Activated CD4-positive, alpha-beta T cell treated with anti-CD3 and anti-CD28 coated beads, Interleukin-2, amount 10 ng/mL, durations not matched to agents 7 days and 5 days (primary cell): Measurements from ENCODE around the gene SFXN3. TPM values are rescaled to one million over a fixed set of nuclear protein-coding genes. Genes with fewer than 3 reads are reported as not detected.

ENCODE experiments used
- CTCF ChIA-PET: fragments of 350-600 bp; sonication (Branson Sonifier 250); formaldehyde crosslinking; loops from one replicate; lab custom pipeline; 2021; ENCODE audit warnings: antibody characterized with exemption; lab: Charles Lee
- POLR2A ChIA-PET: fragments of 350-600 bp; sonication (Branson Sonifier 250); formaldehyde crosslinking; loops from one replicate; lab custom pipeline; 2021; ENCODE audit warnings: antibody characterized with exemption; lab: Charles Lee
- DNase-seq: peaks from one replicate; pipeline ENCODE4 v3.0.0-alpha.2; 2020
- H3K27ac Mint-ChIP-seq: one replicate; pipeline ENCODE4 v1.8.0; 2021; ENCODE audit warnings: mild to moderate bottlenecking, moderate library complexity, mixed read lengths
- H3K27me3 Mint-ChIP-seq: one replicate; pipeline ENCODE4 v1.8.0; 2021; ENCODE audit warnings: mixed read lengths
- H3K36me3 Mint-ChIP-seq: one replicate; pipeline ENCODE4 v1.8.0; 2021; ENCODE audit warnings: low read depth, mixed read lengths
- H3K4me1 Mint-ChIP-seq: one replicate; pipeline ENCODE4 v1.8.0; 2021; ENCODE audit warnings: mixed read lengths
- H3K4me3 Mint-ChIP-seq: one replicate; pipeline ENCODE4 v1.8.0; 2021; ENCODE audit warnings: mild to moderate bottlenecking, moderate library complexity, mixed read lengths
- H3K9me3 Mint-ChIP-seq: one replicate; pipeline ENCODE4 v1.8.0; 2021; ENCODE audit warnings: mixed read lengths
- total RNA-seq, 2 experiments: library from RNA; stranded (reverse); gene quantifications; one replicate each; pipeline ENCODE4 v1.2.3, GENCODE V29; 2021

The SFXN3 gene
- total RNA-seq, 2 experiments from 2014 or later: 39.5 to 43.5 TPM

GRCh38 chr10:101046332-101047238 lies 15.6 kb downstream of the SFXN3 start:
- H3K36me3 Mint-ChIP-seq: peaks cover 1% of the 10 kb centered on the region
- H3K4me1 Mint-ChIP-seq: peaks cover 39% of the 10 kb centered on the region
- no peak overlapping the region for H3K4me3 Mint-ChIP-seq
- H3K9me3 Mint-ChIP-seq: no peaks in the 10 kb centered on the region
- ChIA-PET CTCF (interaction anchor here (0.8 to 1.5 kb wide), 4 partner anchors 14 to 95 kb away, joined by 3 to 4 read pairs (median 4); partner anchors contain the start of gene LZTS2), POLR2A (no interaction called here)
- DNase-seq: no peak
- peaks cover 65% of the 10 kb centered on the region for H3K27me3 Mint-ChIP-seq
- H3K27ac Mint-ChIP-seq: no peak overlapping the region

- Mint-ChIP-seq H3K4me1 (peaks cover 32% of the 10 kb centered on the region), H3K4me3 (no peak overlapping the region), H3K9me3 (no peaks in the 10 kb centered on the region), H3K27me3 (peaks cover 65% of the 10 kb centered on the region), H3K36me3 (peaks cover 1% of the 10 kb centered on the region), H3K27ac (no peak overlapping the region)
- ChIA-PET POLR2A (no interaction called here), CTCF (interaction anchor here (0.8 to 1.5 kb wide), 3 partner anchors 13 to 48 kb away, joined by 3 to 4 read pairs (median 3); partner anchors contain the start of gene LZTS2)
- no peak for DNase-seq
Observed at GRCh38 chr10:101047268-101047667, 16.2 kb downstream of the SFXN3 start.

- H3K27ac Mint-ChIP-seq: peak overlapping the region; percentile 46
- H3K27me3 Mint-ChIP-seq: peaks cover 65% of the 10 kb centered on the region
- CTCF ChIA-PET: interaction anchor here (1.5 to 2.4 kb wide), 3 partner anchors 19 to 94 kb away, joined by 4 to 7 read pairs (median 5); no protein-coding TSS in a partner anchor
- no peak for DNase-seq
- no peaks in the 10 kb centered on the region for H3K9me3 Mint-ChIP-seq
- peaks cover 23% of the 10 kb centered on the region for H3K4me1 Mint-ChIP-seq
- H3K36me3 Mint-ChIP-seq: peaks cover 1% of the 10 kb centered on the region
- H3K4me3 Mint-ChIP-seq: no peak overlapping the region
- POLR2A ChIA-PET: no interaction called here
Observed at GRCh38 chr10:101047961-101048892, 17.2 kb downstream of the SFXN3 start.

DNA sequence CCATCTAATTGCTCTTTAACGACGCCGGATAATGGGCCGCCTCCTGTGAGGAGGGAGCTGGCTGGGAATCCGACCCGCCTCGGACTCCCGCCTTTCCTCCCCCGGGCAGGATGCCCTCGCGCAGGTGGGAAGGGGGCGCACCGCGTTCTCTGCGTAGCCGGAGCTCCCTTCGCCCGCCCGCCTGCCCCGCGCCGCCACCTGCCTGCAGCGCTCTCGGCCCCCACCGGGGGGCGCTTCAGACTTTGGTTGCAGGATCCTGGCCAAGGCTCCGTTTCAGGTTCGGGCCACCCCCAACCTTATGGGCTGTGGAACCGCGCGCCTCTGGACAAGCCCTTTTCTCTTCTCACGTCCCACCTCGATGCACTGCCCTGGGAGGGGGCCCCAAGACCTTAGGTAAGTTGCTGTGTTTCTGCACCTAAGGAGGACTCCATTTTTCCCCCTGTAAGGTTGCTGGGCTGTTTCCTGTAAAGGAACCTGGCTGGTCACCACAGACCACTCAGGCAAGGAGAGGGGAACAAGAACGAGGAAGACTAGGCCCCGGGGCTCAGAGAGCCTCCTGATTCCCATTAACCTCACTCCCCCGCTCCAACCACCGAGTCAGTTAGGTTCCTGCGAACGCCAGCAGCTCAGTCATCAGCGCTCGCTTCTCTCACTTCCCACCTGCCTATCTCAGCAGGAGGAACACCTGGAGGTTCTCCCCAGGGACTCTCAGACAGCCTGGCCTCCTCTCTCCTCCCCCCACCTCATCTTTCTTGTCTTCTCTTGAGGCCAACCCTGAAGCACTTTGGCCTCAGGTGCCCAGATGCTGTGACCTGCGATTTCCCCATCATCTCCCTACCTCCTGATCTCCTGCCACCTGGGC lies 19.4 kb downstream of the SFXN3 start:
- peaks cover 8% of the 10 kb centered on the region for H3K36me3 Mint-ChIP-seq
- peaks cover 22% of the 10 kb centered on the region for H3K4me1 Mint-ChIP-seq
- peaks cover 48% of the 10 kb centered on the region for H3K27me3 Mint-ChIP-seq
- POLR2A ChIA-PET: no interaction called here
- peak; percentile 79 for DNase-seq
- H3K9me3 Mint-ChIP-seq: no peaks in the 10 kb centered on the region
- CTCF ChIA-PET: interaction anchor here (0.6 to 6.8 kb wide), 23 partner anchors 8 to 91 kb away, joined by 3 to 39 read pairs (median 4); partner anchors contain the start of genes KAZALD1, LZTS2, PDZD7 and SFXN3
- no peak overlapping the region for H3K27ac Mint-ChIP-seq
- no peak overlapping the region for H3K4me3 Mint-ChIP-seq

DNA sequence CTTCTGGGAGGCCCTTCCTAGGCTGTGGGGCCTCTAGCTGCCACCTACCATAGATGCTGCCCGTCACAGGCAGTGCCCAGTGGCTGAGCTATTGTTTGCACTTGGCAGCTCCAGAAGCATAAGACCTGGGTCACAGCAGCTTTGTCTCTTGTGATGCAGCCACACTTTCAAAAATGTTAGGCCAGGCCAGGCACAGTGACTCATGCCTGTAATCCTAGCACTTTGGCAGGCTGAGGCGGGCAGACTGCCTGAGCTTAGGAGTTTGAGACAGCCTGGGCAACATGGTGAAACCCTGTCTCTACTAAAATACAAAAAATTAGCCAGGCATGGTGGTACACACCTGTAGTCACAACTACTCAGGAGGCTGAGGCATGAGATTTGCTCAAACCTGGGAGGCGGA lies 21.3 kb downstream of the SFXN3 start:
- H3K9me3 Mint-ChIP-seq: no peaks in the 10 kb centered on the region
- peaks cover 17% of the 10 kb centered on the region for H3K36me3 Mint-ChIP-seq
- H3K27ac Mint-ChIP-seq: no peak overlapping the region

DNA sequence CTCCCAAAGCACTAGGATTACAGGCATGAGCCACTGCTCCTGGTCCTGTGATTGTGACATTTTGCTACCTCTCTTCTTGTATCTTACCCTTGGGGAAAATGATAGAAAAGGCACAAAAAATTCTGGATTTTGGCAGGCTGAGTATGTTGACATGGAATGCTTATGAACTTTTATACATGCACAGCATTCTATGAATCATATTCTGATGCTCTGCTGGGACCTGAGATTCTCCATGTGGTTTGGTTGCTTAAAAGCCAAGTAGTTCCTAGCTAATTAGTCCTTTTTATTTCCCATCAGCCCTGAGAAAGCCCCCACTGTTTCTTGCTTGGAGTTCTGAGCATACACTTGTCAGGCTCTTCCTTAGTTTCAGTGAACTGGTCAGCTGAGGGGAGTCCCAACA lies 22.5 kb downstream of the SFXN3 start:
- Mint-ChIP-seq H3K4me3 (no peak overlapping the region), H3K36me3 (peaks cover 18% of the 10 kb centered on the region), H3K27ac (no peak overlapping the region), H3K4me1 (peaks cover 33% of the 10 kb centered on the region), H3K27me3 (peaks cover 20% of the 10 kb centered on the region), H3K9me3 (no peaks in the 10 kb centered on the region)
- no peak for DNase-seq
- CTCF ChIA-PET: interaction anchor here (6.8 kb wide), 1 partner anchor 15 kb away, joined by 35 read pairs; no protein-coding TSS in a partner anchor
- POLR2A ChIA-PET: no interaction called here

More for the DNA sequence above, 21.3 kb downstream of the SFXN3 start:
- POLR2A ChIA-PET: no interaction called here
- H3K27me3 Mint-ChIP-seq: peaks cover 32% of the 10 kb centered on the region
- no peak overlapping the region for H3K4me3 Mint-ChIP-seq
- no peak for DNase-seq
- CTCF ChIA-PET: interaction anchor here (0.6 to 6.8 kb wide), 8 partner anchors 10 to 491 kb away, joined by 3 to 39 read pairs (median 8); partner anchors contain the start of genes KAZALD1, LZTS2, PDZD7 and SFXN3
- peaks cover 30% of the 10 kb centered on the region for H3K4me1 Mint-ChIP-seq

DNA sequence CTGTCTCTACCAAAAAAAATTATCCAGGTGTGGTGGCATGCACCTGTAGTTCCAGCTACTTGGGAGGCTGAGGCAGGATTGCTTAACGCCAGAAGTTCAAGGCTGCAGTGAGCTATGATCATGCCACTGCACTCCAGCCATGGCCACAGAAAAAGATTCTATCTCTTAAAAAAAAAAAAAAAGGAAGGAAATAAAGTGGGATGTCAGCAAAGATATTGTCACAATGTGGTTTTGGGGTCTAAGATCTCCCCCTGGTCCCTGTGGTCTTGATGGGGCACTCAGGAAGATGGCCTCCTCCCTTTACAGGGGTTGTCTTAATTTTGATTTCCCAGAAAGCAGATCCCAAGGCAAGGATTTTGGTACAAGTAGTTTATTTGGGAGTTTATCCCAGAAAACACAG lies 23.3 kb downstream of the SFXN3 start:
- Mint-ChIP-seq H3K27ac (no peak overlapping the region), H3K36me3 (peaks cover 22% of the 10 kb centered on the region), H3K4me3 (no peak overlapping the region), H3K4me1 (peaks cover 39% of the 10 kb centered on the region), H3K27me3 (peaks cover 11% of the 10 kb centered on the region), H3K9me3 (no peaks in the 10 kb centered on the region)
- POLR2A ChIA-PET: no interaction called here
- no peak for DNase-seq
- CTCF ChIA-PET: interaction anchor here (1.0 to 6.8 kb wide), 2 partner anchors 13 to 14 kb away, joined by 3 to 35 read pairs; no protein-coding TSS in a partner anchor

- H3K27me3 Mint-ChIP-seq: peaks cover 6% of the 10 kb centered on the region
- H3K9me3 Mint-ChIP-seq: no peaks in the 10 kb centered on the region
- no peak overlapping the region for H3K4me3 Mint-ChIP-seq
- no peak overlapping the region for H3K27ac Mint-ChIP-seq
- ChIA-PET POLR2A (no interaction called here), CTCF (interaction anchor here (1.0 to 6.8 kb wide), 3 partner anchors 13 to 14 kb away, joined by 3 to 35 read pairs (median 5); no protein-coding TSS in a partner anchor)
- peaks cover 40% of the 10 kb centered on the region for H3K4me1 Mint-ChIP-seq
- no peak for DNase-seq
- H3K36me3 Mint-ChIP-seq: peaks cover 26% of the 10 kb centered on the region
Observed at GRCh38 chr10:101054876-101055275, 23.8 kb downstream of the SFXN3 start.

- ChIA-PET POLR2A (no interaction called here), CTCF (interaction anchor here (1.2 to 6.8 kb wide), 3 partner anchors 13 to 37 kb away, joined by 3 to 35 read pairs (median 5); no protein-coding TSS in a partner anchor)
- Mint-ChIP-seq H3K9me3 (no peaks in the 10 kb centered on the region), H3K27me3 (peaks cover 3% of the 10 kb centered on the region), H3K36me3 (peaks cover 26% of the 10 kb centered on the region), H3K4me3 (no peak overlapping the region), H3K27ac (no peak overlapping the region), H3K4me1 (peaks cover 41% of the 10 kb centered on the region)
- no peak for DNase-seq
Observed at GRCh38 chr10:101055411-101055810, 24.4 kb downstream of the SFXN3 start.

- Mint-ChIP-seq H3K4me1 (peaks cover 37% of the 10 kb centered on the region), H3K36me3 (peaks cover 26% of the 10 kb centered on the region), H3K4me3 (no peak overlapping the region), H3K27me3 (no peaks in the 10 kb centered on the region), H3K9me3 (no peaks in the 10 kb centered on the region), H3K27ac (no peak overlapping the region)
- CTCF ChIA-PET: interaction anchor here (1.2 to 6.8 kb wide), 4 partner anchors 12 to 38 kb away, joined by 3 to 35 read pairs (median 4); no protein-coding TSS in a partner anchor
- no peak for DNase-seq
- POLR2A ChIA-PET: interaction anchor here (0.7 kb wide), 1 partner anchor 12 kb away, joined by 3 read pairs; no protein-coding TSS in a partner anchor
Observed at GRCh38 chr10:101056365-101057151, 25.5 kb downstream of the SFXN3 start.
